ENCODE measurements around the gene SLIT3.

SLIT3 gene

DNA sequence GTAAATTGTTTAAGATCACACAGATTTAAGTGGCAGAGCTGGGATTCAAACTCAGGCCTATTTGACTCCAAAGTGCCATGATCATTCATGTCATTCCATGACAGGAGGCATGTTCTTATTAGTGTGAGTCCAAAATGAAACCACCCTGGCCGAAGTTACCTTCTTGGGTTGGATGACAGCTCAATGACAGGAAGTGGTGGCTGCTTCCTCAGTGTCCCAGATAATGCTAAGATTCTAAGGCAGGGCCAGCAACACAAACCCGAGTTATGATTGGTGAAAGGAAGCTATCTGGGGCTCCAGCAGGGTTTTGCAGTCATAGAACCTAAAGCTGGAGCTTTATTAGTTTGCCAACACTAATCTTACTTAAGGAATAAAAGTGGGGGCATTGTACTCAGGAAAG lies 340.4 kb downstream of the SLIT3 start:
- no peak overlapping the region for H3K4me3 ChIP-seq (ENCODE audit: low read length)
- no peak overlapping the region for H3K27ac ChIP-seq (ENCODE audit: low read length)
- no peak overlapping the region for H3K9ac ChIP-seq (ENCODE audit: low read length)
- no peaks in the 10 kb centered on the region for H3K4me1 ChIP-seq (ENCODE audit: control insufficient read depth, low read depth, low read length)
- no peaks in the 10 kb centered on the region for H3K27me3 ChIP-seq (ENCODE audit: control insufficient read depth, insufficient read depth, low read length)
- no peaks in the 10 kb centered on the region for H3K9me3 ChIP-seq (ENCODE audit: control insufficient read depth, low read depth, low read length)
- no peaks in the 10 kb centered on the region for H3K36me3 ChIP-seq (ENCODE audit: control insufficient read depth, low read depth, low read length)

DNA sequence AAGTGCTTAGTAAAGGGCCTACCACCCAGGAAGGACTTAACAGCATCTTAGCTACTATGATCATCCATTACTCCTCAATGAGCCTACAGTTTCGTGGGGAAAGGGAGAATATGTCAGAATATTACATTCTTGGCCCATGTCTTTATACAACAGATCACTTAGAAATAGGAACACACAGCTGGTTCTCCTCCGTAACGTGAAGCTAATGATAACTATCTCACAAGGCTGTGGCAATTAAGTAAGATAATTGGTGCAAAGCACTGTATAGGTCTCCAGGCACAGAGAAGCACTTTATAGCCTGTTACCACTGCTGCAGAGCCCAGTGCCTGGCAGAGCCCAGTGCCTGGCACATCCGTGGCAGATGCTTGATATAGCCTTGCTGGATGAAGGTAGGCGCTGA lies 347.6 kb downstream of the SLIT3 start:
- no peaks in the 10 kb centered on the region for H3K36me3 ChIP-seq (ENCODE audit: control insufficient read depth, low read depth, low read length)
- no peaks in the 10 kb centered on the region for H3K27me3 ChIP-seq (ENCODE audit: control insufficient read depth, insufficient read depth, low read length)

GRCh38 chr5:168952196-168952595 lies 348.7 kb downstream of the SLIT3 start:
- Histone ChIP-seq H3K27ac (ENCODE audit: low read length) (no peak overlapping the region), H3K9me3 (ENCODE audit: control insufficient read depth, low read depth, low read length) (no peaks in the 10 kb centered on the region), H3K36me3 (ENCODE audit: control insufficient read depth, low read depth, low read length) (no peaks in the 10 kb centered on the region), H3K9ac (ENCODE audit: low read length) (no peak overlapping the region), H3K4me3 (ENCODE audit: low read length) (no peak overlapping the region), H3K27me3 (ENCODE audit: control insufficient read depth, insufficient read depth, low read length) (no peaks in the 10 kb centered on the region), H3K4me1 (ENCODE audit: control insufficient read depth, low read depth, low read length) (no peaks in the 10 kb centered on the region)

More for the DNA sequence above, 347.6 kb downstream of the SLIT3 start:
- Histone ChIP-seq H3K4me1 (ENCODE audit: control insufficient read depth, low read depth, low read length) (no peaks in the 10 kb centered on the region), H3K9ac (ENCODE audit: low read length) (no peak overlapping the region), H3K27ac (ENCODE audit: low read length) (no peak overlapping the region), H3K4me3 (ENCODE audit: low read length) (no peak overlapping the region), H3K9me3 (ENCODE audit: control insufficient read depth, low read depth, low read length) (no peaks in the 10 kb centered on the region)

DNA sequence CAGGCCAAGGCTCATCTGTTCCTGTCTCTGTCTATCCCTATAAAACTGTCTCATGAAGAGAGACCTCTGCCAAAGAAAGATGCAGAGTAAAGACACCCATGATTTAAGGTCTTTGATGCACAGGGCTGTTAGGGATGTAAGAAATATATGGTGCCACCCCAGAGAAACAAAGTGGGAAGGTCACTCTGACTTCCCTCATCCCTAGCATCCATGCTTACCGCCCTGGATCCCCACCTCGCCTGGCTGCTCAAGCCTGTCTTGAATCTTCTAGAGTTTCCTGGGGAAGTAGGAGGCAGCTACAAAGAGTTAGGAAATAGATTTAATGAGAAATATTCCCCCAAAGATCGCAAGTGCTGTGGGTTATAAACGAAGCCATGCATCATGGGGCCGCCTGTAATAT lies 349.2 kb downstream of the SLIT3 start:
- H3K27me3 ChIP-seq (ENCODE audit: control insufficient read depth, insufficient read depth, low read length), result no peaks in the 10 kb centered on the region
- H3K9me3 ChIP-seq (ENCODE audit: control insufficient read depth, low read depth, low read length), result no peaks in the 10 kb centered on the region
- H3K4me1 ChIP-seq (ENCODE audit: control insufficient read depth, low read depth, low read length), result no peaks in the 10 kb centered on the region
- H3K36me3 ChIP-seq (ENCODE audit: control insufficient read depth, low read depth, low read length), result no peaks in the 10 kb centered on the region
- no peak overlapping the region for H3K4me3 ChIP-seq (ENCODE audit: low read length)
- no peak overlapping the region for H3K27ac ChIP-seq (ENCODE audit: low read length)
- H3K9ac ChIP-seq (ENCODE audit: low read length), result no peak overlapping the region

DNA sequence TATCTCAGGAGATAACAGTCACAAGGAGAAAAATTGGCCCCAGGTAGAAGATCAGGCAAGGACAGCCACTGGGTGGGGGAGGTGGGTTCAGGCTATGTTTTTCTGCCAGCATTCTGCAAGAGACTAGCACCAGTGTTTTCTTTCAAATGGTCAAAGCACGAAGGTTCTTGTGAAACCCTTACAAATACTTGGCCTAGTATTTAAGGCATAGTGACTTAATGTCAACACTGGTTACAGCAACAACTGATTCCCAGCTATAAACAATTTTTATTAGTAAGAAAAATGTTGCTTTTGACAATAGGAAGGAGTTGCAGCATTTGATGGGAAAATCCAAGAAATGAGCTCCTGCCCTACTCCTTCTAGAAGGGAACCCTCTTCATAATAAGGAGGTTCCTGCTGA lies 349.6 kb downstream of the SLIT3 start:
- Histone ChIP-seq H3K36me3 (ENCODE audit: control insufficient read depth, low read depth, low read length) (no peaks in the 10 kb centered on the region), H3K4me3 (ENCODE audit: low read length) (no peak overlapping the region), H3K9me3 (ENCODE audit: control insufficient read depth, low read depth, low read length) (no peaks in the 10 kb centered on the region), H3K27me3 (ENCODE audit: control insufficient read depth, insufficient read depth, low read length) (no peaks in the 10 kb centered on the region), H3K27ac (ENCODE audit: low read length) (no peak overlapping the region), H3K4me1 (ENCODE audit: control insufficient read depth, low read depth, low read length) (no peaks in the 10 kb centered on the region), H3K9ac (ENCODE audit: low read length) (no peak overlapping the region)

DNA sequence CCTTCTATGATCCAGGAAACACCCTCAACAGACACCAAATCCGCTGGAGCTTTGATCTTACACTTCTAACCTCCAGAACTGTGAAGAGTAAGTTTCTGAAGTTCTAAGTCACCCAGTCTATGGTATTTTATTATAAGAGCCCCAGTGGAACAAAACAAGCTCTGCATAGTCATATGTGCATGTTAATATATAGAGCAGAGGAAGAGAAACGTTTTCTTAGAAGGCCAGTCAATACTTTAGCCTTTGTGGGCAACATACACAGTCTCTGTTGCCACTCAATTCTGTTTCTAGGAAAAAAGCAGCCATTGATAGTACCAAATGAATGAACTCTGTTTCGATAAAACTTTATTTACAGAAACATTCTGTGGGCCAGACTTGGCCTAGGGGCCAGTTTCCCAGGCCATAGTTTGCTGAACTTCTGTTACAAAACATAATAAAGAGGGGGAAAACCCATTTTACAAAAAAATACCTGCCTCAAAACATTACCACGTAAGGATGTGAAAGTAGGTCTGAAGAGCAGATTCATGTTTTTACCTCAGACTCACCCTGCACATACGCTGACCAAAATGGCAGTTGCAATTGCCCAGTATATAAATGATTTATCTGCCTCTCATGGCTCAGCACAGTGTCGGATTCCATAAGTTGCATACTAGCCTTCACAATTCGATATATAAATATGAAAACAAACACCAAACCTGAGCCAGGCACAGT lies 350.5 kb downstream of the SLIT3 start:
- Histone ChIP-seq H3K27me3 (ENCODE audit: control insufficient read depth, insufficient read depth, low read length) (no peaks in the 10 kb centered on the region), H3K4me3 (ENCODE audit: low read length) (no peak overlapping the region), H3K4me1 (ENCODE audit: control insufficient read depth, low read depth, low read length) (peaks cover 3% of the 10 kb centered on the region), H3K9me3 (ENCODE audit: control insufficient read depth, low read depth, low read length) (no peaks in the 10 kb centered on the region), H3K27ac (ENCODE audit: low read length) (no peak overlapping the region), H3K9ac (ENCODE audit: low read length) (no peak overlapping the region), H3K36me3 (ENCODE audit: control insufficient read depth, low read depth, low read length) (no peaks in the 10 kb centered on the region)

DNA sequence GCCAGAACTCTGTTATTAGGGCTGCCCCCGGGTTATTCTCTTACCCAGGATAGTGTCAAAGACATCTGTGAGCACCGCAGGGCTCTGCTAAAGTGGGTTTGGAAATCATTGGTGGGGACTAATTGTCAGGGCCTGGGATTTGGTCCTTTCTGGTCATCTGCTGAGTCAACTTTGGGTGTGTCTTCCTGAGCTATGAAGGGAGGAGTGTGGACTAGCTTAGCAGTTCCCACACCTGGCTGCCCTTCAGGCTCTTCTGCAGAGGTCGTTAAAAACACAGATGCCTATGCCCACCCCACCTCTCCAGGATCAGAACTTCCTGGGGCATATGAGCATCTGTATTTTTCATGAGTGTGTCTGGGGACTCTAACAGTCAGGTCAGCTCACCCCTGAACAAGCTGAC lies 352.2 kb downstream of the SLIT3 start:
- H3K36me3 ChIP-seq (ENCODE audit: control insufficient read depth, low read depth, low read length), result no peaks in the 10 kb centered on the region
- H3K4me1 ChIP-seq (ENCODE audit: control insufficient read depth, low read depth, low read length), result peaks cover 11% of the 10 kb centered on the region
- H3K4me3 ChIP-seq (ENCODE audit: low read length), result no peak overlapping the region
- no peak overlapping the region for H3K27ac ChIP-seq (ENCODE audit: low read length)
- H3K9ac ChIP-seq (ENCODE audit: low read length), result no peak overlapping the region
- H3K27me3 ChIP-seq (ENCODE audit: control insufficient read depth, insufficient read depth, low read length), result no peaks in the 10 kb centered on the region
- no peaks in the 10 kb centered on the region for H3K9me3 ChIP-seq (ENCODE audit: control insufficient read depth, low read depth, low read length)

GRCh38 chr5:168947212-168947868 lies 353.6 kb downstream of the SLIT3 start:
- no peaks in the 10 kb centered on the region for H3K27me3 ChIP-seq (ENCODE audit: control insufficient read depth, insufficient read depth, low read length)
- H3K4me1 ChIP-seq (ENCODE audit: control insufficient read depth, low read depth, low read length), result peaks cover 11% of the 10 kb centered on the region
- no peaks in the 10 kb centered on the region for H3K9me3 ChIP-seq (ENCODE audit: control insufficient read depth, low read depth, low read length)
- no peaks in the 10 kb centered on the region for H3K36me3 ChIP-seq (ENCODE audit: control insufficient read depth, low read depth, low read length)
- H3K27ac ChIP-seq (ENCODE audit: low read length), result no peak overlapping the region
- H3K9ac ChIP-seq (ENCODE audit: low read length), result no peak overlapping the region
- H3K4me3 ChIP-seq (ENCODE audit: low read length), result no peak overlapping the region

- H3K9me3 ChIP-seq (ENCODE audit: control insufficient read depth, low read depth, low read length), result no peaks in the 10 kb centered on the region
- no peak overlapping the region for H3K27ac ChIP-seq (ENCODE audit: low read length)
These were observed 354.6 kb downstream of the SLIT3 start for GRCh38 chr5:168946363-168946762.

GRCh38 chr5:168944004-168944403 lies 356.9 kb downstream of the SLIT3 start:
- Histone ChIP-seq H3K27me3 (ENCODE audit: control insufficient read depth, insufficient read depth, low read length) (no peaks in the 10 kb centered on the region), H3K4me3 (ENCODE audit: low read length) (no peak overlapping the region), H3K9ac (ENCODE audit: low read length) (no peak overlapping the region), H3K4me1 (ENCODE audit: control insufficient read depth, low read depth, low read length) (peaks cover 11% of the 10 kb centered on the region), H3K36me3 (ENCODE audit: control insufficient read depth, low read depth, low read length) (no peaks in the 10 kb centered on the region), H3K9me3 (ENCODE audit: control insufficient read depth, low read depth, low read length) (no peaks in the 10 kb centered on the region), H3K27ac (ENCODE audit: low read length) (no peak overlapping the region)

More at GRCh38 chr5:168946363-168946762, 354.6 kb downstream of the SLIT3 start:
- H3K4me3 ChIP-seq (ENCODE audit: low read length), result no peak overlapping the region
- H3K27me3 ChIP-seq (ENCODE audit: control insufficient read depth, insufficient read depth, low read length), result no peaks in the 10 kb centered on the region
- no peaks in the 10 kb centered on the region for H3K36me3 ChIP-seq (ENCODE audit: control insufficient read depth, low read depth, low read length)
- H3K9ac ChIP-seq (ENCODE audit: low read length), result no peak overlapping the region
- H3K4me1 ChIP-seq (ENCODE audit: control insufficient read depth, low read depth, low read length), result peaks cover 11% of the 10 kb centered on the region

DNA sequence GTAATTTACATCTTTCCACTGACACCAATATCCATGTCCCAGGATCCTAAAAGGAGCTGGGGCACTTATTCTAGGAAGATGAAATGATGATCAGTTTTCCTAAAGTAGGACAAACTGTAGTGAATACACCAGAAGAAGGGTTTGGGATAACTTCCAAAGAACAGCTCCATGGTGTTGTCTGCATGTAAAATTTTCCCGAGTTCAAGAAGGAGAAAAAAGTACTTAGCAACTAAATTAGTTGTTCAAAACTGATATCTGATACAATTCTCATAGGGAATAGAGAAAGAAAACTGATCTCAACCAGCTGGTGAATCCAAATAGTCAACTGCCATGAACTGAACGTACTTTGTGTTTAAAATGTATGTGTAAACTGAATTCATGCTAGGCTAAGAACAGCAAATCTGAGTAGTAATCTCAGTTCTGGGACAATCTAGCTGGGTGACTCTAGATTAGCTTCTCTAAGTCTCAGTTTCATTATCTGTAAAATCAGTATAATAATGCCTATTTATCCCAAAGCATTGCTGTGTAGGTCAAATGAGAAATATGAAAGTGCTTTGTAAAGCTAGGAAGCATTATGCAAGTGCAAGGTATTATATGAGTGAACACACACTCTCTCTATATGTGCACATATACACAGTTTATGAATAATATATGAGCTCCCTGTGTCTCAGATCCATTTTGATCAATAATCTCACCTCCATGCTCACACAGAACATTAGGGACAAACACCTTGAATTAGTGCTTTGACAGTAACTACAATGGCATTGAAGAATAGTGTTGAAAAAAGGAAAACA lies 357.7 kb downstream of the SLIT3 start:
- H3K27ac ChIP-seq (ENCODE audit: low read length), result no peak overlapping the region
- peaks cover 11% of the 10 kb centered on the region for H3K4me1 ChIP-seq (ENCODE audit: control insufficient read depth, low read depth, low read length)
- H3K9me3 ChIP-seq (ENCODE audit: control insufficient read depth, low read depth, low read length), result no peaks in the 10 kb centered on the region

More for the DNA sequence above, 357.7 kb downstream of the SLIT3 start:
- H3K27me3 ChIP-seq (ENCODE audit: control insufficient read depth, insufficient read depth, low read length), result no peaks in the 10 kb centered on the region
- H3K4me3 ChIP-seq (ENCODE audit: low read length), result no peak overlapping the region
- no peaks in the 10 kb centered on the region for H3K36me3 ChIP-seq (ENCODE audit: control insufficient read depth, low read depth, low read length)
- H3K9ac ChIP-seq (ENCODE audit: low read length), result no peak overlapping the region
